COLO829 (cell line): ENCODE results near the gene PLXNB3.
"Not testable (repeated sequence)": the region's sequence is repeated elsewhere in the genome, so short reads cannot be mapped to it uniquely, and the experiment has no call there.

Experiments used
- DNase-seq: peaks from one replicate; pipeline ENCODE4 v3.0.0; 2012; ENCODE audit warnings: low spot score

PLXNB3 gene

DNA sequence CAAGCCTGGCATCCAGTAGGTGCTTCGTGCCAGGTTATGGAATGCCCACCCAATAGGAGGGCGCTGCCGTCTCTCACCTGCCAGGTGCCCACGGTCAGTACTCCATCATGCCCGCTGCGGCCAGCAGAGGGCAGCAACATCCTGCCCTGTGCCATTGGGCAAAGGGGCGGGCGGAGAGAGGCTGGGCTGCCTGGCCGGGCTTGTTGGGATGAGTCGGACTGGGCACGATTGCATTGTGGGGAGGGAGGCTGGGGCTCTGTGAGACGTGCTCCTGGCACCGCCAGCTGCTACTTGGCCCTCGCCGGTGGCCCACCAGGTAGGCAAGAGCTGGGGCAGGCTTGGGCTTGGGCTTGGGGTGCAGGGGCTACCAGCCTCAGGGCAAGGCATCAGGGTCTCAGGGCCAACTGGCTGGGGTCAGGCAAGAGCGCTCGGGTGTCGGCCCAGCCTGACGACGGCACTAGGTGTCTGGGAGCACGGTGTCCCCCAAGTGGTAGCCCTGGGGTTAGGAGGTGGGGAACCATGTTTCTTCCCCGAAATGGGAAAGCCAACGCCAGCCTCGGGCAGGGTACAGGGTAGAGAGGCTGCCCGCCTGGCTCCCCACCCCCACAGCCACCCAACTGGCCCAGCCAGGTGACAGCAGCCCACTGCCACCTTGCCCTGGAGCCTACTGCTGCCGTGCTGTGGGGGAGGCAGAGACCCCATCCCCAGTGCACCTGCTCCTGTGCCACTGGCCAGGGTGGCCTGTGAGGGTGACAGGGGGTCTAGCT, at the start of gene PLXNB3:
TSS of gene PLXNB3 (plus strand) at position 261 of the 767 bp plus-strand sequence. CDS start 1,287 bp downstream, outside the sequence.
- DNase-seq: peak; percentile 79

DNA sequence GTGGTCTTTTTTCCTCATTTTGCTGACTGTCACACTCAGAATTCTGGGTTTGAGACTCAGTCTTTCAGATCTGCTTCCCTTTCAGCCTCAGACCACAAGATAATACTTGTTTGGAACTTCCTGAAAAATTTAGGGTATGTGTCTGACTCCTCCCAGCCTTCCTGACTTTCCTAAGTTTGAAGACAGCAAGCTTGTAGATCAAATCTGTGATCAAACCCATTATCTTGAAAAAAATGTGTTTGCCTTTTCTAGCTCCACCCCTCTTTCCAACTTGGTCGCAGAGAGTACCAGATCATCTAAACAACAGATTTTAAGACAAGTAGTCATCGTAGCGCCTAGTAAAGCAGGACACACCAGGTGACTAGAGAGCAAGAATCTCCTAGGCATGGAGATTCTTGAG, 49.8 kb upstream of the PLXNB3 start:
- DNase-seq: no peak

GRCh38 chrX:153717445-153717844, 46.6 kb upstream of the PLXNB3 start:
- no peak for DNase-seq

DNA sequence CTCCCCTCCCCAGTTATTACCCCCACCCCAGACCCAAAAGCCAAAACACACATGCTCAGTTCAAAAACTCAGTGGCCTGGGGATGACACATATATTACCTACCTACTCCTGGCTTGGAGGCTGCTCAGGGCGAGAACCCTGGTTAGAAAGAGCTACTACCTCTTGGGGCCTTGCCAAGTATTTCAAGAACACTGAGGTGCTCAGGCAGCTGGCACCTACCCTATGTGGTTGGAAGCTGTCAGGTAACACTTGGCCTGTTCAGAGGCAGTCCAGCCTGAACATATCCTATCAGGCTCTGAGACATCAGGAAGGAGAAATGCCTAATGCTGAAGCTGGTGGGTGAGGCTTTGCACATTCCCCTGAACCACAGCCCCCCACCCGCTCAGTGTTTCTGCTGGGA, 44.8 kb upstream of the PLXNB3 start:
- no peak for DNase-seq

- no peak for DNase-seq
Measured at GRCh38 chrX:153719701-153720100, 44.3 kb upstream of the PLXNB3 start.

- DNase-seq: no peak
Measured at GRCh38 chrX:153722704-153723350, 41.2 kb upstream of the PLXNB3 start.

DNA sequence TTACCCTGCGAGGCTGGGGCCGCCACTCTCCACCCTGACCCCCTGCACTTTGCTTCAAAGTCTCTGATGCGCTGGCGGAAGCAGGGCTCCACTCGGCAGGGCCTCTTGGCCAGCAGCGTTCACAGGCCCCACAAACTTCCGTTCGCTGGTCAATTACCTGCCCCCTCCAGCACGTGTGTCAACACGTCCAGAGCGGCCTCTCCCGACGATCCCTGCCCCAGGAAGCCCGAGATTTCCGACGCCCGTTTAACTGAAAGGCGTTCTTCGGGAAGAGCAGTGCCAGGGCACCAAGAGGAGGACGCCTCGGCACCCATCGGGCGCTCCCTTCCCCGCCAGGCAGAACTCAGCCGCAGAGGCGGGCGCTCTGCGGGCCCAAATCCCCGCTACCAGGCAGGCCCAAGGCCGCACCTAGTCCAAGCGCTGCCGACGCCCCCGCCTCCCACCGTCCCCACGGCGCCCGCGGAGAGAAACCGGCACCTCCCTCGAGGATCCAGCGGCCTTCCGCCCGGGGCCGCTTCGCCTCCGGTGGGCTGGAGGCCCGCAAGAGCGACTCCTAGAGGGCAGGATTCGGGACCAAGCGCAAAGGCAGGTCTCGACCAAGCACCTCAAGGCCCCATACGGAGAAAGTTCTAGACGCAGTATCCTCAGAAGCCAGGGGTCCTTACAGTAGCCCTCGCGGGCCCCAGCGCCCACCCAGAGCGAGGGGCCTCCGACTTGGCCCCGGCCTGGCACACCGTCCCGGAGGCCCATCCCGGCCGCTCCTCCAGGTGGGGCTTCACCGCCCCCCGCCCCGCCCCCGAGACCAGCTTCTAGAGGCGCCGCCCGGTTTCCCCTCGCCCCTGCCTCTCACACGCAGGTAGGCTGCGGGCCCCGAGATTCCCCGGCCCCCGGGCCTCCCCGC, 40.4 kb upstream of the PLXNB3 start:
- no peak for DNase-seq

DNA sequence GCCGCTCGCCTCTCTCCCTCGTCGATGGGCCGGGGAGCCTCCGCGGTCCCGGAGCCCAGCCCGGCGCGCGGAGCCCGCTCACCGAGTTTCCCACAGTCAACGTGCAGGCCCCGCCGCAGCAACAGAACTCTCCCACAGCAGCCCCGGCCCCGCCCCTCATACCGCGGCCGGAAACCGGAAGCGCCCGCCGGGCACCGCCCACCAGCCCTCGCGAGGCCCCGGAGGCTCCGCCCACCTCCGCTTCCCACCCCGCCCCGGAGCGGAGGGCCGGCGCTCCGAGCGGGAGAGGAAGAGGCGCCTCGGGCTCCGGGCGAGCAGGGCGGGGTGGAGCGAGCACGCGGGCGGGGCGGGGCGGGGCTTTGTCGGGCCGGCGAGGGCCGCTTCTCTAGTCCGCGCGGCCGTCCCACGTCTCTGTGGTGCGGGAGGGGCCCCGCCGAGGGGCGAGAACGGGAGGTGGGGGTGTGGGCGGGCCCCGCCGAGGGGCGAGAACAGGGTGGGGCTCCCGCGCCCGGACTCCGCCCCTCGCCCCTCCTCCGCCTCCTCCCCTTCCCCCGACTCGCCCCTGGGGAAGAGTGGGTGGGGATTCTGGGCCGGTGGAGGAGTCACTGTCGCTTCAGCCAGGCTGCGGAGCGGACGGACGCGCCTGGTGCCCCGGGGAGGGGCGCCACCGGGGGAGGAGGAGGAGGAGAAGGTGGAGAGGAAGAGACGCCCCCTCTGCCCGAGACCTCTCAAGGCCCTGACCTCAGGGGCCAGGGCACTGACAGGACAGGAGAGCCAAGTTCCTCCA, 39.6 kb upstream of the PLXNB3 start, which contains the start of the genes ABCD1 and BCAP31:
TSS of gene ABCD1 (plus strand) at position 605 of the 787 bp plus-strand sequence. CDS start 411 bp downstream, outside the sequence.
TSS of gene BCAP31 (minus strand) at position 136 of the 787 bp plus-strand sequence. CDS start 1,143 bp downstream, outside the sequence.
- peak; percentile 90 for DNase-seq

DNA sequence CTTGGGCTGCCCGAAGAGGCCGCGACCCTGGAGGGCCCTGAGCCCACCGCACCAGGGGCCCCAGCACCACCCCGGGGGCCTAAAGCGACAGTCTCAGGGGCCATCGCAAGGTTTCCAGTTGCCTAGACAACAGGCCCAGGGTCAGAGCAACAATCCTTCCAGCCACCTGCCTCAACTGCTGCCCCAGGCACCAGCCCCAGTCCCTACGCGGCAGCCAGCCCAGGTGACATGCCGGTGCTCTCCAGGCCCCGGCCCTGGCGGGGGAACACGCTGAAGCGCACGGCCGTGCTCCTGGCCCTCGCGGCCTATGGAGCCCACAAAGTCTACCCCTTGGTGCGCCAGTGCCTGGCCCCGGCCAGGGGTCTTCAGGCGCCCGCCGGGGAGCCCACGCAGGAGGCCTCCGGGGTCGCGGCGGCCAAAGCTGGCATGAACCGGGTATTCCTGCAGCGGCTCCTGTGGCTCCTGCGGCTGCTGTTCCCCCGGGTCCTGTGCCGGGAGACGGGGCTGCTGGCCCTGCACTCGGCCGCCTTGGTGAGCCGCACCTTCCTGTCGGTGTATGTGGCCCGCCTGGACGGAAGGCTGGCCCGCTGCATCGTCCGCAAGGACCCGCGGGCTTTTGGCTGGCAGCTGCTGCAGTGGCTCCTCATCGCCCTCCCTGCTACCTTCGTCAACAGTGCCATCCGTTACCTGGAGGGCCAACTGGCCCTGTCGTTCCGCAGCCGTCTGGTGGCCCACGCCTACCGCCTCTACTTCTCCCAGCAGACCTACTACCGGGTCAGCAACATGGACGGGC, 38.8 kb upstream of the PLXNB3 start:
- no peak for DNase-seq

DNA sequence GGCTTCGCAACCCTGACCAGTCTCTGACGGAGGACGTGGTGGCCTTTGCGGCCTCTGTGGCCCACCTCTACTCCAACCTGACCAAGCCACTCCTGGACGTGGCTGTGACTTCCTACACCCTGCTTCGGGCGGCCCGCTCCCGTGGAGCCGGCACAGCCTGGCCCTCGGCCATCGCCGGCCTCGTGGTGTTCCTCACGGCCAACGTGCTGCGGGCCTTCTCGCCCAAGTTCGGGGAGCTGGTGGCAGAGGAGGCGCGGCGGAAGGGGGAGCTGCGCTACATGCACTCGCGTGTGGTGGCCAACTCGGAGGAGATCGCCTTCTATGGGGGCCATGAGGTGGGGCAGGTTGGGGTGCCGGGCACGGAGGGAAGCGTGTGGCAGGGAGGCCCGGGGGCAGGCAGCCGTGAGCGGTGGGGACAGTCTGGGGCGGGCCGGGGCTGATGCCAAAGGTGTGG, 38.2 kb upstream of the PLXNB3 start:
- DNase-seq: no peak

- peak; percentile 57 for DNase-seq
Measured at GRCh38 chrX:153726286-153727122, 37.5 kb upstream of the PLXNB3 start.

- DNase-seq: no peak
Measured at GRCh38 chrX:153727123-153727931, 36.7 kb upstream of the PLXNB3 start.

GRCh38 chrX:153728095-153728494, 36.0 kb upstream of the PLXNB3 start:
- DNase-seq: no peak

GRCh38 chrX:153728951-153729631, 35.0 kb upstream of the PLXNB3 start:
- DNase-seq: no peak

DNA sequence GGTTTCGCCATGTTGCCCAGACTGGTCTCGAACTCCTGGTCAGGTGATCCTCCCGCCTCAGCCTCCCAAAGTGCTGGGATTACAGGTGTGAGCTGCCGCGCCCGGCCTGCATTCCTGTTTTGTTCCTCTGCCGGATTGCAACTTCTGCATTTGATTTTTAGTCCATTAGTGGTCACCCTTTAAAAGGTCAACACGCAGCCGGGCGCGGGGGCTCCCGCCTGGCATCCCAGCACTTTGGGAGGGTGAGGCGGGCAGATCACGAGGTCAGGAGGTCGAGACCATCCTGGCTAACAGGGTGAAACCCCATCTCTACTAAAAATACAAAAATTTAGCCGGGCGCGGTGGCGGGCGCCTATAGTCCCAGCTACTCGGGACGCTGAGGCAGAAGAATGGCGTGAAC, 33.9 kb upstream of the PLXNB3 start:
- not testable (repeated sequence) for DNase-seq

GRCh38 chrX:153731117-153731844, 32.8 kb upstream of the PLXNB3 start:
- DNase-seq: no peak

- no peak for DNase-seq
Measured at GRCh38 chrX:153731845-153732215, 32.2 kb upstream of the PLXNB3 start.
